A549 treated with AZD9567 at 1 μM for 4 hours (cell line): Measurements from ENCODE around the gene VAPA. TPM values are rescaled to one million over a fixed set of nuclear protein-coding genes. Genes with fewer than 3 reads are reported as not detected.

Experiments used
- total RNA-seq: library from RNA; stranded (reverse); fragments of 200-300 nt; extraction: Qiagen RNA extraction; gene quantifications from 5 replicates; pipeline ENCODE4 v1.2.3, GENCODE V29; 2022; ENCODE audit not compliant: insufficient read depth

The VAPA gene
- 149 to 241 TPM (median 157 TPM) in 5 replicates for total RNA-seq

GRCh38 chr18:9913526-9914333 is at the start of gene VAPA:
Gene VAPA, plus strand, starts transcription at chr18:9914016. Its CDS starts 241 bp downstream, at chr18:9914257.

GRCh38 chr18:9885170-9886004 is 28.4 kb upstream of the VAPA start, which contains the start of gene TXNDC2:
Gene TXNDC2, plus strand, starts transcription at chr18:9885973. Its CDS starts 708 bp downstream, at chr18:9886681.

Other genes starting within 250 kb of the VAPA start
- 17.9 to 26.4 TPM (median 20.4 TPM) in 5 replicates for gene RAB31, start 205.7 kb upstream of the VAPA start, total RNA-seq
- gene TXNDC2, start 28.0 kb upstream of the VAPA start, total RNA-seq = 0.08 to 0.20 TPM (median 0.10 TPM) in 4 of 5 replicates, not detected in the other